Osteocyte (in vitro differentiated cells): Measurements from ENCODE around the gene THSD7A. TPM values are rescaled to one million over a fixed set of nuclear protein-coding genes. Genes with fewer than 3 reads are reported as not detected.

Experiments used
- DNase-seq: peaks from one replicate; pipeline ENCODE4 v3.0.0; 2021; ENCODE audit warnings: mixed read lengths; ENCODE audit not compliant: unreplicated experiment; ENCODE audit errors: extremely low spot score
- H3K27ac Mint-ChIP-seq: one replicate; pipeline ENCODE4 v1.8.0; 2021; ENCODE audit warnings: mild to moderate bottlenecking, mixed read lengths; ENCODE audit not compliant: unreplicated experiment
- H3K27me3 Mint-ChIP-seq: one replicate; pipeline ENCODE4 v1.8.0; 2021; ENCODE audit warnings: mixed read lengths; ENCODE audit not compliant: unreplicated experiment
- H3K36me3 Mint-ChIP-seq: one replicate; pipeline ENCODE4 v1.8.0; 2021; ENCODE audit warnings: mixed read lengths; ENCODE audit not compliant: unreplicated experiment
- H3K4me1 Mint-ChIP-seq: one replicate; pipeline ENCODE4 v1.8.0; 2021; ENCODE audit warnings: mixed read lengths; ENCODE audit not compliant: unreplicated experiment
- H3K4me3 Mint-ChIP-seq: one replicate; pipeline ENCODE4 v1.8.0; 2021; ENCODE audit warnings: mild to moderate bottlenecking, moderate library complexity, mixed read lengths; ENCODE audit not compliant: unreplicated experiment
- H3K9me3 Mint-ChIP-seq: one replicate; pipeline ENCODE4 v1.8.0; 2021; ENCODE audit warnings: mixed read lengths; ENCODE audit not compliant: unreplicated experiment
- CTCF ChIP-seq: fragments of 200-600 bp; sonication (generic); IDR thresholded peaks from 2 replicates; pipeline ENCODE4 v1.5.0; 2021; ENCODE audit warnings: antibody characterized with exemption, mild to moderate bottlenecking, moderate library complexity
- total RNA-seq: library from RNA; stranded (reverse); gene quantifications from 2 replicates; pipeline ENCODE4 v1.2.1, GENCODE V29; 2021

Gene THSD7A
- total RNA-seq, 1 donor from 2014 or later: 2.0 TPM

GRCh38 chr7:11792166-11792565 is 39.8 kb downstream of the THSD7A start:
- no peak for TF ChIP-seq CTCF
- no peaks in the 10 kb centered on the region for H3K36me3 Mint-ChIP-seq
- no peaks in the 10 kb centered on the region for H3K27me3 Mint-ChIP-seq
- H3K27ac Mint-ChIP-seq: no peak overlapping the region
- H3K4me3 Mint-ChIP-seq: no peak overlapping the region
- H3K4me1 Mint-ChIP-seq: peaks cover 7% of the 10 kb centered on the region
- DNase-seq: no peak
- H3K9me3 Mint-ChIP-seq: no peaks in the 10 kb centered on the region

- Mint-ChIP-seq H3K27ac (no peak overlapping the region), H3K9me3 (no peaks in the 10 kb centered on the region), H3K4me1 (peaks cover 25% of the 10 kb centered on the region), H3K27me3 (no peaks in the 10 kb centered on the region), H3K36me3 (no peaks in the 10 kb centered on the region), H3K4me3 (no peak overlapping the region)
- no peak for DNase-seq
- TF ChIP-seq CTCF: no peak
Measured at GRCh38 chr7:11788568-11788967, 43.4 kb downstream of the THSD7A start.

GRCh38 chr7:11787534-11787933 is 44.5 kb downstream of the THSD7A start:
- Mint-ChIP-seq H3K27me3 (no peaks in the 10 kb centered on the region), H3K9me3 (no peaks in the 10 kb centered on the region)

GRCh38 chr7:11786186-11786585 is 45.8 kb downstream of the THSD7A start:
- Mint-ChIP-seq H3K9me3 (no peaks in the 10 kb centered on the region), H3K27ac (no peak overlapping the region), H3K4me3 (no peak overlapping the region), H3K27me3 (no peaks in the 10 kb centered on the region), H3K4me1 (peaks cover 25% of the 10 kb centered on the region), H3K36me3 (no peaks in the 10 kb centered on the region)
- DNase-seq: no peak
- no peak for TF ChIP-seq CTCF

More at GRCh38 chr7:11787534-11787933, 44.5 kb downstream of the THSD7A start:
- H3K4me1 Mint-ChIP-seq: peaks cover 25% of the 10 kb centered on the region
- no peaks in the 10 kb centered on the region for H3K36me3 Mint-ChIP-seq
- DNase-seq: no peak
- H3K27ac Mint-ChIP-seq: no peak overlapping the region
- no peak for TF ChIP-seq CTCF
- H3K4me3 Mint-ChIP-seq: no peak overlapping the region

- Mint-ChIP-seq H3K27me3 (no peaks in the 10 kb centered on the region), H3K9me3 (no peaks in the 10 kb centered on the region), H3K27ac (no peak overlapping the region), H3K4me3 (no peak overlapping the region), H3K36me3 (no peaks in the 10 kb centered on the region), H3K4me1 (peaks cover 25% of the 10 kb centered on the region)
- no peak for DNase-seq
- no peak for TF ChIP-seq CTCF
Measured at GRCh38 chr7:11784769-11785536, 47.0 kb downstream of the THSD7A start.
